DOHH2 (cell line): ENCODE measurements around the gene RGS1.

ENCODE experiments used
- H3F3A ChIP-seq: fragments of 200-600 bp; sonication (generic), shearing (Covaris generic); 2 replicates; pipeline ENCODE4 v1.6.0; 2016; ENCODE audit warnings: antibody characterized with exemption, mild to moderate bottlenecking; ENCODE audit not compliant: control insufficient read depth, insufficient read depth
- H3K27ac ChIP-seq: fragments of 200-600 bp; sonication (generic); 2 replicates; pipeline ENCODE4 v1.5.1; 2014; ENCODE audit warnings: low read depth, mild to moderate bottlenecking, low read length, moderate library complexity
- H3K27me3 ChIP-seq: fragments of 200-600 bp; sonication (generic); 2 replicates; pipeline ENCODE4 v1.6.1; 2014; ENCODE audit warnings: mild to moderate bottlenecking, low read length, mixed read lengths; ENCODE audit not compliant: control insufficient read depth
- H3K36me3 ChIP-seq: fragments of 200-600 bp; sonication (generic); 2 replicates; pipeline ENCODE4 v1.6.1; 2014; ENCODE audit warnings: mild to moderate bottlenecking, low read length, moderate library complexity, mixed read lengths; ENCODE audit not compliant: control insufficient read depth
- H3K4me1 ChIP-seq: fragments of 200-600 bp; sonication (generic); 2 replicates; pipeline ENCODE4 v1.6.1; 2014; ENCODE audit warnings: mild to moderate bottlenecking, low read length, mixed read lengths; ENCODE audit not compliant: control insufficient read depth
- H3K4me2 ChIP-seq: fragments of 200-600 bp; sonication (generic); 2 replicates; pipeline ENCODE4 v1.6.0; 2014; ENCODE audit warnings: mild to moderate bottlenecking, low read length, moderate library complexity
- H3K4me3 ChIP-seq: fragments of 200-600 bp; sonication (generic); 2 replicates; pipeline ENCODE4 v1.5.1; 2014; ENCODE audit warnings: mild to moderate bottlenecking, low read length, mixed read lengths
- H3K79me2 ChIP-seq: fragments of 200-600 bp; sonication (generic); 2 replicates; pipeline ENCODE4 v1.6.1; 2014; ENCODE audit warnings: mild to moderate bottlenecking, low read length, mixed read lengths; ENCODE audit not compliant: control insufficient read depth
- H3K9me2 ChIP-seq: fragments of 200-600 bp; sonication (generic); replicated peaks from 2 replicates; pipeline ENCODE4 v1.6.1; 2014; ENCODE audit warnings: mild to moderate bottlenecking, low read length, mixed read lengths; ENCODE audit not compliant: control insufficient read depth
- H3K9me3 ChIP-seq: fragments of 200-600 bp; sonication (generic); 2 replicates; pipeline ENCODE4 v1.6.1; 2014; ENCODE audit warnings: antibody characterized with exemption, low read length, mixed read lengths; ENCODE audit not compliant: control insufficient read depth, insufficient read depth
- H4K20me1 ChIP-seq: fragments of 200-600 bp; sonication (generic); 2 replicates; pipeline ENCODE4 v1.6.0; 2014; ENCODE audit warnings: low read depth, mild to moderate bottlenecking, antibody characterized with exemption, low read length, moderate library complexity; ENCODE audit not compliant: control insufficient read depth, insufficient read depth
- CTCF ChIP-seq: fragments of 200-600 bp; sonication (generic); IDR thresholded peaks from one replicate; pipeline ENCODE4 v1.5.1; 2014; ENCODE audit warnings: antibody characterized with exemption, mild to moderate bottlenecking, low read depth, low read length; ENCODE audit not compliant: poor library complexity, severe bottlenecking
- EZH2phosphoT487 ChIP-seq: fragments of 200-600 bp; sonication (generic); IDR thresholded peaks from 2 replicates; pipeline ENCODE4 v1.6.1; 2017; ENCODE audit warnings: borderline replicate concordance, mild to moderate bottlenecking, antibody characterized with exemption, low read length, moderate library complexity, mixed read lengths

The RGS1 gene

DNA sequence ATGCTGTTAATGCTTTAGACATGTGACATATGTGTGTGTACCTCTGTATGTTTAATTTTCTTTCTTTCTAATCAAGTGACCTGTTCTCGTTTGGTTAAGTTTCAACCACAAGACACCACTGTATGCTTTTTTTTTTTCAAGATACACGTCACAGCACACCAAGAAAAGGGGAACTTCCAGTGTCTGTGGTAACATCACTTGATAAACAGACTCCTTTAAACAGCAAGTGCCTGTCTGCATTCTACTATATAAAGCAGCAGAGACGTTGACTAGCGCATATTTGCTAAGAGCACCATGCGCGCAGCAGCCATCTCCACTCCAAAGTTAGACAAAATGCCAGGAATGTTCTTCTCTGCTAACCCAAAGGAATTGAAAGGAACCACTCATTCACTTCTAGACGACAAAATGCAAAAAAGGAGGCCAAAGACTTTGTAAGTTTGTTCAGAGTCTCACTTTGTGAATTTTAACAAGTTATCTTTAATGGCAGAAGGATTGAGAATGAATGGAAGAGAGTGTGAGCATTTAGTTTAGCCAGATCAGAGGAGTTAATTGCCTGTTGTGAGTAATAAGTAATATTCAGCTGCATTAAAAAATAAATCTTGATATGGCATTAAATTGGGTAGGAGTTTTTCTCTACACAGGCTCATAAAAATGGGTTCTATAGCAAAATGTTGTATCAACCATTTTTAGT is at the start of gene RGS1:
Gene RGS1, plus strand, starts transcription at position 275 of the 691 bp plus-strand sequence. Its CDS starts 20 bp downstream, at position 295.
- Histone ChIP-seq H3K4me3 (peak within 1 kb of the TSS; percentile 73), H3K4me2 (peak within 1 kb of the TSS; percentile 71), H3F3A (no peaks in the 10 kb centered on the region), H4K20me1 (no peaks in the 10 kb centered on the region), H3K9me2 (no peaks in the 10 kb centered on the region), H3K27ac (peak within 1 kb of the TSS; percentile 66), H3K4me1 (peaks cover 44% of the 10 kb centered on the region), H3K9me3 (no peaks in the 10 kb centered on the region), H3K79me2 (no peaks in the 10 kb centered on the region), H3K27me3 (no peaks in the 10 kb centered on the region), H3K36me3 (peaks cover 27% of the 10 kb centered on the region)
- TF ChIP-seq EZH2phosphoT487 (no peak), CTCF (no peak)

GRCh38 chr1:192527111-192527795 is 48.3 kb upstream of the RGS1 start:
- Histone ChIP-seq H3K9me3 (no peaks in the 10 kb centered on the region), H3K4me3 (no peak overlapping the region), H3K27me3 (peaks cover 53% of the 10 kb centered on the region), H3K79me2 (no peaks in the 10 kb centered on the region), H3K4me2 (no peak overlapping the region), H3K36me3 (no peaks in the 10 kb centered on the region), H3K4me1 (peaks cover 11% of the 10 kb centered on the region), H3K9me2 (no peaks in the 10 kb centered on the region), H4K20me1 (no peaks in the 10 kb centered on the region), H3K27ac (no peak overlapping the region), H3F3A (no peaks in the 10 kb centered on the region)
- TF ChIP-seq EZH2phosphoT487 (no peak), CTCF (no peak)

DNA sequence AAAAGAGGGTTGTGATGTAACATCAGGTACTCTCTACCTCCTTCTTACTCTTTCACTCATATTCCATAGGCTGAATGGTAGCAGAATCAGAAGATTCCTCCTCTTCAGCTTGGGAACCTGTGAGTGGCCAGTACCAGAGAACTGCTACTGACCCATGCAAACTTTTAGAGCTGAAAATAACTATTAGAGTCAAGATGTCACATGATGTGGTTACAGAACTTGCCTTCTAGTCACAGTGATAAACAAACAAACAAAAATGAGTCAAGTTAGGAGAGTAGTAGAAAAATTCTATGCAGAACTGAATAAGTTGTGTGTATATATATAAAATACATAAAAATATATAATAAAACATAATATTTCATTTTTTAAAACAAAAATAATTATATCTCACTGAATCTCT is 47.6 kb upstream of the RGS1 start:
- peaks cover 11% of the 10 kb centered on the region for H3K4me1 ChIP-seq
- no peaks in the 10 kb centered on the region for H4K20me1 ChIP-seq
- H3F3A ChIP-seq, result no peaks in the 10 kb centered on the region
- no peaks in the 10 kb centered on the region for H3K79me2 ChIP-seq
- TF ChIP-seq EZH2phosphoT487, result no peak
- TF ChIP-seq CTCF, result no peak
- no peaks in the 10 kb centered on the region for H3K36me3 ChIP-seq
- peaks cover 46% of the 10 kb centered on the region for H3K27me3 ChIP-seq
- H3K27ac ChIP-seq, result no peak overlapping the region
- no peaks in the 10 kb centered on the region for H3K9me3 ChIP-seq
- H3K4me3 ChIP-seq, result no peak overlapping the region
- H3K9me2 ChIP-seq, result no peaks in the 10 kb centered on the region
- no peak overlapping the region for H3K4me2 ChIP-seq
